ENCODE data around the gene PMF1.
"Not testable (repeated sequence)": the region's sequence is repeated elsewhere in the genome, so short reads cannot be mapped to it uniquely, and the experiment has no call there.

PMF1 gene

GRCh38 chr1:156203331-156203730 lies 9.5 kb upstream of the PMF1 start:
- no peak for DNase-seq (ENCODE audit: low read depth)
- TF ChIP-seq CTCF (IDR thresholded peaks at IDR 0.05; ENCODE audit: low read depth, low read length, missing control alignments): no peak
- no peak overlapping the region for H3K4me3 ChIP-seq (ENCODE audit: low read depth, low read length)

- no peak for DNase-seq (ENCODE audit: low read depth)
- no peak for TF ChIP-seq CTCF (IDR thresholded peaks at IDR 0.05; ENCODE audit: low read depth, low read length, missing control alignments)
- no peak overlapping the region for H3K4me3 ChIP-seq (ENCODE audit: low read depth, low read length)
Measured at GRCh38 chr1:156204686-156205085, 8.1 kb upstream of the PMF1 start.

- TF ChIP-seq CTCF (IDR thresholded peaks at IDR 0.05; ENCODE audit: low read depth, low read length, missing control alignments): no peak
- DNase-seq (ENCODE audit: low read depth): no peak
- H3K4me3 ChIP-seq (ENCODE audit: low read depth, low read length): no peak overlapping the region
Measured at GRCh38 chr1:156211243-156211642, 1.6 kb upstream of the PMF1 start.

GRCh38 chr1:156212130-156212529 lies 677 bp upstream of the PMF1 start:
- peak overlapping the region; percentile 83; the same call in 1 of the 2 replicates for H3K4me3 ChIP-seq (ENCODE audit: low read depth, low read length)
- TF ChIP-seq CTCF (IDR thresholded peaks at IDR 0.05; ENCODE audit: low read depth, low read length, missing control alignments): no peak
- no peak for DNase-seq (ENCODE audit: low read depth)

GRCh38 chr1:156213644-156213966 lies 798 bp downstream of the PMF1 start:
- peak overlapping the region; percentile 83 for H3K4me3 ChIP-seq (ENCODE audit: low read depth, low read length)
- TF ChIP-seq CTCF (IDR thresholded peaks at IDR 0.05; ENCODE audit: low read depth, low read length, missing control alignments): no peak
- DNase-seq (ENCODE audit: low read depth): no peak

- no peak for TF ChIP-seq CTCF (IDR thresholded peaks at IDR 0.05; ENCODE audit: low read depth, low read length, missing control alignments)
- H3K4me3 ChIP-seq (ENCODE audit: low read depth, low read length): peak overlapping the region; percentile 83; the same call in 1 of the 2 replicates
- no peak for DNase-seq (ENCODE audit: low read depth)
Measured at GRCh38 chr1:156214024-156214748, 1.4 kb downstream of the PMF1 start.

- DNase-seq (ENCODE audit: low read depth): not testable (repeated sequence)
Measured at GRCh38 chr1:156216361-156217086, 3.7 kb downstream of the PMF1 start.

More at GRCh38 chr1:156216361-156217086, 3.7 kb downstream of the PMF1 start:
- not testable (repeated sequence) for H3K4me3 ChIP-seq (ENCODE audit: low read depth, low read length)

Measured in GM12864 (cell line).